Activated CD4-positive, CD25-positive, alpha-beta regulatory T cell treated with anti-CD3 and anti-CD28 coated beads, Interleukin-2, amount 50 U/mL, for 72 hours (primary cell): ENCODE results near the gene RALGPS1.
"Not testable (repeated sequence)": the region's sequence is repeated elsewhere in the genome, so short reads cannot be mapped to it uniquely, and the experiment has no call there.

Source experiments
- DNase-seq: peaks from one replicate; pipeline ENCODE4 v3.0.0; 2021

RALGPS1 gene

DNA sequence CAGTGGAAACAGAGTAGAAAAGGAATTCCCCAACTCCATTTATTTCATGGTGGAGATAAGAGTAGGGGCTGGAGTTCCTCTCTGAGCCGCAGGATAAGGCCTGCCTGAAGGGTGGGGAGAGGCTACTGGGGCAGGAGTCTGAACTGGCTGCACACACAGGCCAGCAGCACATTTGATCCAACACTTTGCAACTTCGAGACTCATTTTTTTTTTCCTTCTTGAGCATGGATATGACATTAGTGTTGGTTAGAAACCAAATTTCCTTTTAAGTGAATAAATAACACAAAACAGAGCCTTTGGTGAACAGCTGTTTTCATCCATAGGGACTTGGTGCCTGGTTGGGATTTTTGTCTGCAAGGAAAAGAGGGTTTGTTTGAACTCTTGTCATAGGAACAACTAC is 76.6 kb downstream of the RALGPS1 start:
- DNase-seq: no peak

DNA sequence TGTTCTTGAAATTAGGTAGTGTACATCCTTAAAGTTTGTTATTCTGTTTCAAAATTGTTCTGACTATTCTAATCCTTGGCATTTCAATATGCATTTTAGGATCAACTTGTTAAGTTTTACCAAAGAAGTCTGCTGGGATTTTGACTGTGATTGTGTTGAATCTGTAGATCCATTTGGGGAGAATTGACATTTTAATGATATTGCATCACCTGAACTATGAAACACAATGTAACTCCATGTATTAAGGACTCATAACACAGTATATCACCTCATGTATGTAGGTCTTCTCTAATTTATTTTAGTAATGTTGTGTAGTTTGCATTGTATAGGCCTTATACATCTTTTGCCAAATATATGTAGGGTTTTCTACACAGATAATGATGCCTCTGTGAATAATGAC is 77.8 kb downstream of the RALGPS1 start:
- no peak for DNase-seq

DNA sequence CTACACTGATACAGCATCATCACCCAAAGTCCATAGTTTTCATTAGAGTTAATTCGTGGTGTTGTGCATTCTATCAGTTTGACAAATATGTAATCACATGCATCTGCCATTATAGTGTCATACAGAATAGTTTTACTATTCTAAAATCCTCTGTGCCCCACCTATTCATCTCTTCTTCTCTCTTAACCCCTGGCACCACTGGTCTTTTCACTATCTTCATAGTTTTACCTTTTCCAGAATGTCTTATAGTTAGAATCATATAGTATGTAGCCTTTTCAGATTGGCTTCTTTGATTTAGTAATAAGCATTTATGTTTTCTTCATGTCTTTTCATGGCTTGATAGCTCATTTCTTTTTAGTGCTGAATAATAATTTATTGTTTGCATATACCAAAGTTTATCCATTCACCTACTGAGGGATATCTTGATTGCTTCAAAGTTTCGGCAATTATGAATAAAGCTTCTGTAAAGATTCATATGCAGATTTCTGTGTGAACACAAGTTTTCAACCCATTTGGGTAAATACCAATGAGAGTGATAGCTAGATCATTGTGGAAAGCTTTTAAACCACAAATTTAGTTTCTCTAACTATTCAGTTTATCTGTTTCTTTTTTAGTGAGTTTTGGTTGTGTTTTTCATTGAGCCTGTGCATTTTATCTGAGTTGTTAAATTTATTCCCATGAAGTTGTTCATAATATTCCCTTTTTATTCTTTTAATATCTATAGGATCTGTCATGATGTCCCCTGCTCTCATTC is 84.9 kb downstream of the RALGPS1 start:
- DNase-seq: no peak

DNA sequence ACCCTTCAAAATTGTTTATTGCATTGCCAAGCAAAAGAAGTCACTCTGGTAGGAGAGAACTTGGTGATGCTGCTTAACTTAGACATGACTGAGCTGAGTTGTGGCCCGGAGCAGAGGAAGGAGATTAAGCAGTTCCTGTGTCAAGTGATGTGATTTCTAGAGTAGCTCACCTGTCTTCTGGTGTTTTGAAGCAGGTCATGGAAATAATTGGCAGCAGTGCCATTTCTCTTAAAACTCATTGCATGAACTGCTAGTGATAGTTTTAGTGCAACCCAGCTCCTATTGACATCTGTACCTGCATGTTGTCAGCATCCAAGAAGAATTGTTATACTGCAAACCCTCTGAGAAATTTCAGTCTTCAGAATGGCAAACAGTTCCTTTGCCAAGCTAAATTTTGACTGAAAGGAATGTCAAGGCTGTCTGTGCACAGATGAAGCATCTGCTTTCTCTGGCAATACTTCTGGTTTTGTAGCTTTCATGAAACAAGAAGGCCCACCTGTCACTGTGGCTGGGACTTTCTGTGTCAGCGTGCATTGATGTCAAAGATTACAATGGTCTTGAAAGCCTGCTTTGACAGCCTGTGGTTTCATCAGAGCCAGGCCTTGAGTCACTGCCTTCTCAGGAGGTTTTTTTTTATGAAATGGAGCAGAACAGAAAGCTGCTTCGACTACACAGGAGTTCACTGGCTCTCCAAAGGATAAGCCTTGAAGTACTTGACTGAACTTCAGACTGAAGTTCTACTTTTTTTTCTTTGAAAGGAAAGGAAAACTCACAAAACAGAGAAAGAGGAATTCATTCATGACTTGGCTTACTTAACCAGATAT is 90.6 kb downstream of the RALGPS1 start:
- DNase-seq: peak; percentile 47

DNA sequence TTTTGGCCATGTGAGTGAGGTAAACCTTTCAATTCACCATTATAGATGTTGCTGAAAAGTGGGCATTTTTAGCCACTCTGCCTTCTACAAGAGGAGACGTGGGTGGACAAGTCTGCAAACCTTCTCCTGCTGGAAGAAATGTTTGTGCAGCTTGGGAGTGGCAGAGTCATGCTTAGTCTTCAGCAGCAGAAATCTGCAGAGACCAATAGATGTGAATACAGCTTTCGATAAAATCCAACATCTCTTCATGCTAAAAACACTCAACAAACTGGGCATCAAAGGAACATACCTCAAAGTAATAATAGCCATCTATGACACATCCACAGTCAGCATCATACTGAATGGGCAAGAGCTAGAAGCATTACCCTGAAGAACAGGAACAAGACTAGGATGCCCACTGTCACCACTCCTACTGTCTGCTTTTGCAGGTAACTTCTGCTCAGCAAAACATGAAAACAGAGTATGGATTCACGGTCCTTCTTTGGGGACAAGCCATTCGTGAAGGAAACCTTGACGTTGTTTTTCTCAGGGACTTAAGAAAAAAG is 91.3 kb downstream of the RALGPS1 start:
- DNase-seq: no peak

DNA sequence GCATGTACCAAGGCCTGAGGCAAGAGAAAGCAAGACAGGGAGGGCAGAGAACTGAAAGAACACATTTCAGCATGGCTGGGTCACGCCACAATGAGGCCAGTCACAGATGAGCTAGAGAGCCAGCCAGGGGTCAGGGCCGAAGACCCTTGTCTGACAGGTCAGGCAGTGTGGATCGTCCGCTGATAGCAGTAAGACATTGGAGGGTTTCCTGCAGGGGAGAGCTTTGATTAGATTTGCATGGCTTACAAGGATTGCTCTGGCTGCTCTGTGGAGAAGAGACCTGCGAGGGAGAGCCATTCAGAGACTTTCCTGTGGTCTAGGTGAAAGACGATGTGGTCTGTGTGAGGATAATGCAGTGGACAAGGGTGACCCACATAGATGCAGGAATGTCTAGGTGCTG is 93.1 kb downstream of the RALGPS1 start:
- no peak for DNase-seq

DNA sequence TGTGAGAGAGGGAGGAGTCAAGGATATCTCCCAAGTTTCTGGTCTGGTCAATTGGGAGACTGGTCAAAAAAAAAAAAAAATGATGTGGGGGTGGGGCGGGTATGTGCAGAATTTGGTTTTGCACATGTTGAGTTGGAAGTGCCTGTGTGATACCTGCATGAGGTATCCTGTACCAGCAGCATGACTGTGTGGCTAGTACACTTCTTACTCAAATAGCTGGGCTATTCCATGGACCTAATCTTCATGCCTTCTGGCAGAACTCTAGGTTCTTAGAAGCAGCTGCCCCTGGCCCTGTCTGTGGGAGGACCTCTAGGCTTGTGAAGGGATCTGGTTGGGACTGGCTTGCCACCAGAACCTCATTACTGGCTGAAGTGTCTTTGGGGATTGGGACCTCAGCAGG is 93.5 kb downstream of the RALGPS1 start:
- DNase-seq: no peak

DNA sequence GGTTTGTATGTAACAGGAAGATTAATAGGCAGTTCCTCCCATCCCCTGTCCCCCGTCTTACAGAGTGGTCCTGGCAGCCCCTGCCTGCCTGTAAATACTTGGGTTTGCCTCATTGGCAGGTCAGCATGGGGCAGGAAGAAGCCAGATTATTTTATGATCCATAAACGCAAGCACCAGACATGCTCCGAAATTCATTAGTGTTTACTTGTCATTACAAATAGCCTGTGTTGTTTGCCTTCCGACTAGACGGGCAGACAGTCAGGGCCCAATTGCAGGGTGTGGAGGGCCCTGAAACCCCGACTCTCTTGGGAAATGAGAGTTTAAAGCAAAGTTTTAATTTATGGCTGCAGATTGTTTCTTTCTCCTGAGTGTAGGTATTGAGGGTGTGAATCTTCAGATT is 97.2 kb downstream of the RALGPS1 start:
- DNase-seq: no peak

DNA sequence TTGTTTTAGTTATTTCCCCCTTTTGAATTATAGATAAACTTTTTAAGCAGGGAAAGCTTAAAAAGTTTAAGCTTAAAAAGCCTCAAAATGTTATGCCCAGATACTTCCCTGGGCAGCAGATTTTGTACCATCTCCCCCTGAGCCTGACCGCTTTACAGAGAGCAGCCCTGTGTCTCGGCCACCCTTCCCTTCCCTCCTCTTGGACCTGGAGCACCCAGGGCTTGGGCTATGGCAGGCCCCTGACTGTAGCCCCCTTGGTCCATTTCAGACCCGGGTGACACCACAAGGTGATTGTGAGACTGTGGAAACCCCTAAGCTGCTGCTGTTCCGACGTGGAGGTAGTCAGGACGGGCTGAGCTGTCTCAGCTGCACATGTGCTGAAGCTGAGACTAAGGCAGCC is 97.7 kb downstream of the RALGPS1 start:
- no peak for DNase-seq

DNA sequence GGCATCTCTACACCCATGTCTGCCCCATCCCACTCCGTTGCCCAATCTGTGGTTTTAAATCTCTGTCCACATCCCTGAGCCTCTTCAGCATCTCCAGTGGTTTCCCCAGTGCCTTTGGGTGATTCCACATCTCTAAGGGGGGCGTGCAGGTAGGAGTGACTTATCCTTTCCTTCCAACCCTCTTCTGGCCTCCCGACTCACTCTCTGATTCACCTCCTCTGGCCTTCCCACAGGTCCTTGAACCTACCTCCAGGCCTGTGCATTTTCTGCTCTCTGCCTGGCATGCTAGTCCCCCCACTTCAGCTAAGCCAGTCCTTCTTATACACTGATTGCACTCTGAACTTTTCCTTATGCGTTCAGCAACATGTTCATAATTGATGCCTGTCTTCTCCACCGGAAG is 99.0 kb downstream of the RALGPS1 start:
- DNase-seq: no peak

DNA sequence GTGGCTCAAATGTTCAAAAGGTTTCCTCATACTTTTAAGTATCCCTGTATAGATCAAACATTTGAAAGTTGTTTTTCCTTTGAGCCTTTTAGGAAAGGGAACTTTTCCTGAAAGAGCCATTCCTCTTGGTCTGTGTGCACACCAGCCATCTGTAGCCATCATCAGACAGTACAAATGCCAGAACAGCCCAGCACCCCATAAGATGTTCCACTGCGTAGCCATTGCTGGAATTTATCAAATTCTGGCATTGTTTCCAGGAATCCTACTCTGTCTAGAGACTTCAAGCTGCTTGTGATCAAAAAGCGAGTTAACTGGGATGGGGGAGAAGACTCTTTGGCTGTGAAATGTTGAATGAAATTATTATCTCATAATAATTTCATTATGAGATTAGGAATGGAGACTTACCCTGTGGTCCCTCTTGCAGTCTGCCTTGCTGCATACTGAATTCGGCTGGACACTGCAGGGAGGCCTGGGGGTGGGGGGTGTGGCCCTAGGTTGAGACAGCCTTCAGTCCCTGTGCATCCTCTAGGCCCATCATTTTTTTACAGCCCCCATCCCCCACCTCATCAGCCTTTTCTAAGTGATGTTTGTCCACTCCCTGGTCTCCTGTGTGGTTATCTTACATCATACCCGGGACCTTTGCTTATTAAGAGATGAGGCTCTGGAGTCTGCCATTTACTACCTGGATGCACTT is 99.8 kb downstream of the RALGPS1 start:
- DNase-seq: no peak

DNA sequence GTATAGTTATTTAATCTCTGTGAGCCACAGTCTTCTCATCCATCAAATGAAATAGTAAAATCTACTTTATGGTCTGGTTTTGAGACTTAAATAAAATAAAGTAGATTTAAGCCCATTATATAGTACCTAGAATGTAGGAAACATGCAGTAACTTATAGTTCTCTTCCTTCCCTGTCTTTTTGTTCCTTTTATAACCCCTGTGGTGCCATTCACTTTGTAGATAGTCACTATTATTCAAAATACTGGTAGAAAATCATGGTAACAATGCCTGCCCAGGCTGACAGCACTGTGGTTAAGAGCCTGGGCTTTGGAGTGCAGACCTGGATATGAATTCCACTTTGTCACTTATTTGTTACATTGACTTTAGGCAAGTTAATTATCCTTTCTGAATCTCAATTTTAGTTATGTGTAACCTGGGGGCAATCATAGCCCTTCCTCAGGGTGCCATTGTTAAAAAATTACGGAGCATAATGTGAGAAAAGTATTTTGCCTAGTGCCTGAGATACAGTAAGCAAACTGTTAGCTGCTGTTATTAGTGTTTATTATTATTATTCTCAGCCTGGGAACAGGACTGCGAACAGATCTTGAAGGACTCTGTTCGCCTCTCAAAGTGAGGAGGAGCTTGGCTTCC is 100.4 kb downstream of the RALGPS1 start:
- DNase-seq: no peak

DNA sequence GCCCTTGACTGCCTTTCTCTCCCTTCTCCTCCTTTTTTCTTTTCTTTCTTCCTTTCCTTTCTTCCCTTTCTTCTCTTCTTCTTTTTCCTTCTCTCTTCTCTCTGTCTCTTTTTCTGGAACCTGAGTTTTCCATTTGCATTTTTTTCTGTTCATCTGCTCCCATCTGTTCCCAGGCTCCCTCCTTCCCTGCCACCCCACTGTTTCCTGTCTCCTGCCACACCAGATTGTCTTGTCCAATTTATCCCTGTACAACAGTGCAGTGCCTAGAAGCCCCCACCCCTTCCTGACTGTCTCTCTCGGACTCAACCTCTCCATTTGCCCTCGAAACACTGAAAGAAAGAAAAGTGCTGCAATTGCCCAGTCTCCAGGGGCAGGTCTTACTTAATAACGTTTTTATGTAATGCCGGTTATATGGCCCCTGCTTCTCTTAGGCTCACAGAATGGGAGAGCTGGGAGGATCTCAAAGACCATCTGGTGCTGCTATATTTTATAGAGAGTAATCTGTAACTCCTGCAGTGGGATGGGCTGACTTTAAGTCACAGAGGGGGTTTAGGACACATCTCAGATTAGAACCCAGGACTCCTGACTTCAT is 101.4 kb downstream of the RALGPS1 start:
- no peak for DNase-seq

DNA sequence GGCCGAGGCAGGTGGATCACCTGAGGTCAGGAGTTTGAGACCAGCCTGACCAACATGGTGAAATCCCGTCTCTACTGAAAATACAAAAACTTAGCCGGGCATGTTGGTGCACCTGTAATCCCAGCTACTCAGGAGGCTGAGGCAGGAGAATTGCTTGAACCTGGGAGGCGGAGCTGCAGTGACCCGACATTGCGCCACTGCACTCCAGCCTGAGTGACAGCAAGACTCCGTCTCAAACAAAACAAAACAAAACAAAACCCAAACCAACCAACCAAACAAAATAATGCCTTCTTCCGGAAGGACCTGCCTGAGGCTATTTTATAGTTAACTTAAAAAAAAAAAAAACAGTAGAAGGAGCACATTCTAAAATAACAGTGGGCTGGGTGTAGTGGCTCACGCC is 103.4 kb downstream of the RALGPS1 start:
- DNase-seq: not testable (repeated sequence)

DNA sequence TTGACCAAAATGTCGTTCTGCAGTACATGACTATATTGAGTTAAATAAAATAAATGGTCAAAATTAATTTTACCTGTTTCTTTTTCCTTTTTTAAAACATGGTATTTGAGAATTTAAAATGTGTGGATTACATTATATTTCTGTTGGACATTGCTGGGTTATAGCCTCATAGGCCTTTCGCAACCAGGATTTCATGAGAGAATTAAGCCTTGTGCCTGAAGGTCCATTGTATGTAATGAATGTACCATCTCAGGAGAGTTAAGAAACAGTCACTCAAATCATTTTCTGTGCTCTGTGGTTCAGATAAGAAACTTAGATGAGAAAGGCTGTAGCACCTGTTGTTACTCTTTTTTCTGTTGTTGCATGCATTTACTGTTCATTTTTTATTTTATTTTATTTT is 104.4 kb downstream of the RALGPS1 start:
- DNase-seq: no peak

DNA sequence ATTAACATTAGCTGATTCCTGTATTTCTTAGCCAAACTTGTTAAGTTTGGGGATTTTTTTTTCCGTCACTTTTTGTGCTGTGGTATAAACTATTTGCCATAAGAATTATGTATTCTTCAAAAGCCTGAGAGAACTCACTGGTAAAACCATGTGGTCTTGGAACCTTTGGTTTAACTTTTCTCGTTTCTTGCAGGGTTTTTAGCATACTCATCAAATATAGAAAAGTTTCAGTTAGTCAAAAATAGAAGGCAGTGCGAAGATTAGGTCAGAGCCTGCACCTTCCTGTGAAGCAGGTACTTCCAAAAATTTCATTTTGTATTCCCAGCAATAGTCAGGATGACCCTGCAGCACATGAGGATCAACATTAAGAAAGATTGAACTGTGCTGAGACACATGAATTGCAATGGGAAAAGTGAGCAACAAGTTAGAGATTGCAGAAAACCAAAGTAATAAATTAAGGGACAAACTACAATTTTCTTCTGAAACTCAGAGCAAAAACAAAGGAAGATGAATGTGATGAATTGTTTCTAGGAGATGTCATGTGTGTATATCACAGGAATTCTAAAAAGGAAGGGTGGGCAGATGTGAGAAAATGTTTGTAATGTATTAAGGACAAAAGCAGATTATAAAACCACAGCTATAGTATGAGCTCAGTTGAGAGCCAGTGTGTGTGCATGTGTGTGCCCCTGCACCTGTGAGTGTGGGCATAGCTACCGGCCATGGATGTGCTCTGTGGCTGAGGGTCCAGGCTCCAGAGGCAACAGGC is 105.6 kb downstream of the RALGPS1 start:
- no peak for DNase-seq

DNA sequence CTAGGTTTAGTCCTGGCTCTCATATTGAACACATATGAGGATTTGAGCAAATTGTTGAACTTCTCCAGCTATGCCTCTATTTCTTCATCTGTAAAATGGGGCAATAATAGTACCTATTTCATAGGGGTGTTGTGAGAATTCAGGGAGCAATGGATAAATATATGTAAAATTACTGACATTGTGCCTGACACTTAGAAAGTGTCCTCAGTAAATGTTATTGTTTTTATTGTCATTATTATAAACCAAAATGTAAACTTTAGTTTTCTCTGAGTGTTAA is 106.2 kb downstream of the RALGPS1 start:
- DNase-seq: no peak

DNA sequence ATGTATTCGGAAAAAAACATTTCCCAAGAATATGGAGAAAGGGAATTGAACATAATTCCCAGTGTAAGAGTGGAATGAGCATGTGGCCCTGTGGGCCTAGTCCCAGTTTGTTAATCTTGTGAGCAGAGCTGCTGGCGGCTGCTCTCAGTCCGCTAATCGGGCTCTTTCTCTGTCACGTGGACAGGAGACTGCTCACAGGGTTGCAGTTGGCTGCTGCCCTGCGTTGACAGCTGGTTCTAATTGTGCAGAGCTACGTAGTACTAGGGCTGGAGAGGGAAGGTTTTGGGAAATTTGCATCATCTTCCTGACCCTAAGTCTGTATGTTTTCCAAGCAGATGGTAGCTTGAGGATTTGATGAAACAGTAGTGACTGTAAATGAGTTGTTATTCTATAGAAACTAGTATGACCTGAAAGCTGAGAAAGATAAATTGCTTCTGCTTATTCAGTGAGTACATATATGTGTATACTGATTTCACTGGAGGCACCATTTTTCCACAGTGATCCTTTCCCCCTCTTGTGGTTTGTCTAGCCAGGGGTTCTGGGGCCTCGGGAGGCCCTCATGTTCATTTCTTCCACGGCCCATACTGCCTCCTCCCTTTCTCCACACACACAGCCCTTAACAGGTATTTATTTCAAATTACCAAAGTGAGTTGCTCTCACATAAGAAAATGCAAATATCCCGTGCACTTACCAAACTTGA is 107.2 kb downstream of the RALGPS1 start:
- DNase-seq: no peak

DNA sequence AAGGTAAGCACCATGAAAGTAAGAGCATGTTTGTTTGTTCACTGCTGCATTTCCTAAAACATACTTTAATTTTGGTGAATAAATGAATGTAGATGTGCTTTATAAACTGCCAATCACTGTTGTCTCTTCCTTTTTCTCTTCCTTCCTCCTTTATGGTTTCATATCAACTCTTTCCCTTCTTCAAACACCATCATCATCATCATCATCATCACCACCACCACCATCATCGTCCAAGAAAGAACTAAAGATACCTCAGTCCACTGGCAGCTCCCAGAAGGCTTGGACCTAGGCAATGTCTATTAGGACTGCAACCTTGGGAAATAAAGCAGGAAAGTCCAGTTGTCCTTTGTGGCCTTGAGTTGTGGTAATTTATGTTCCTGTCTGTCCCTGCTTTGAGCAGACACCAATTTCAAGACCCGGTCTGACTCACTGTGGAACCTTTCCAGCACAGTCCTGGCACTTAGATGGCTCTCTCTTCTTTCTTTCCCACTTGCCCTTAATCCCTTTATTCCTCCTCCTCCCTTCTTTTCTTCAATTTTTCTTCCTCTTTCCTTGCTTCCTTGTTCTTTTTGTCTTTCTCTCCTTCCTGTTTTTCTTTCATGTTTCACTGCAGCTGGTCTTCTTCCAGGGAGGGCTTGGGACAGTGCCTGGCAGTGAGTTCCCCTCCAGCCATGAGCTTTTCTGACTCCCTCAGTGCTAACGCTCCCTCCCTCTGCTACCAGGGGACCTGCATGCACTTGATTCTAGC is 108.5 kb downstream of the RALGPS1 start:
- DNase-seq: no peak

DNA sequence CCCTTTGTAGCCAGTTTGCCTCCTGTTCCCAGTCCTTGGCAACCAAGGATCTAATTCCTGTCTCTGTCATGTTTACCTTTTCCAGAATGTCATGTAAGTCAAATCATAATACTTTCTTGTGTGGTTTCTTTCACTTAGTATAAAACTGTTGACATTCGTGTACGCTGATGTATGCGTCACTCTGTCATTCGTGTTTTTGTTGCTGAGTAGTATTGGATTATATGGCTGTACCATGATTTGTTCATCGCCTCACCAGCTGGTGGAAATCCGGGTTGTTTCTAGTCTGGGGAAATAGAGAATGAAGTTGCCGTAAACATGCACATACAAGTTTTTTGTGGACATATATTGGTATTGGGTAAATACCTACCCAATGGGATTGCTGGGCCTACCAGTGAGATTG is 110.5 kb downstream of the RALGPS1 start:
- DNase-seq: no peak

DNA sequence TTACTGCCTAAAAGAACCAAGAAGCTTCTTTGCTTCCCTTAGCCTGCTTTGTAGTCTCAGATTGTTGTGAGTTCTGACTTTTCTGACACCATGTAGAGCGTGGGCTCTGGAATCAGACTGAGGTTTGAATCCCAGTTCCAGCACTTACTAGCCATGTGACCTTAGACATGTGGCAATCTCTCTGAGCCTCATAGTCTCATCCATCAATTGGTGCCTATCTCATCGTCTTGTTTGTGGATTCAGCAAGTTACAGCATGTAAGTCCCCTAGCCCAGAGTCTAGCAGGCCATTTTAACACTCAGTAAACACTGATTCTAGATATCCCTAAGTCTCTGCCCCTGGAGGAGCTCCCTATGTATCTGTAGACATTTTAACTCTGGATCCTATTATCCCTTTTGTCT is 113.1 kb downstream of the RALGPS1 start:
- no peak for DNase-seq
